Tibial nerve (tissue), 4 donors: Measurements from ENCODE around the gene ATAD3B. TPM values are rescaled to one million over a fixed set of nuclear protein-coding genes. Genes with fewer than 3 reads are reported as not detected.
"Not testable (repeated sequence)": the region's sequence is repeated elsewhere in the genome, so short reads cannot be mapped to it uniquely, and the experiment has no call there.

ENCODE experiments used
- DNase-seq, 2 donors: peaks; one replicate each; pipeline ENCODE4 v3.0.0-alpha.2; 2019; ENCODE audit warnings: low spot score in 2 of 2
- H3K27ac ChIP-seq, 4 donors: fragments of 200-600 bp; sonication (generic) in 3 of 4; one replicate each; pipeline ENCODE4 v1.5.1; 2017 to 2019; ENCODE audit warnings: mild to moderate bottlenecking in 1 of 4
- H3K27me3 ChIP-seq, 2 donors: fragments of 200-600 bp; sonication (generic) in 1 of 2; one replicate each; pipeline versions ENCODE4 v1.5.1 to v1.6.0; 2017 to 2019
- H3K36me3 ChIP-seq, 3 donors: fragments of 200-600 bp; sonication (generic); one replicate each; pipeline ENCODE4 v1.5.1; 2018 to 2019
- H3K4me1 ChIP-seq, 4 donors: fragments of 200-600 bp; sonication (generic) in 3 of 4; one replicate each; pipeline ENCODE4 v1.5.1; 2017 to 2019
- H3K4me3 ChIP-seq, 4 donors: fragments of 200-600 bp; sonication (generic) in 3 of 4; one replicate each; pipeline ENCODE4 v1.5.1; 2017 to 2019; ENCODE audit warnings: mild to moderate bottlenecking in 1 of 4, moderate library complexity in 1 of 4
- H3K9me3 ChIP-seq, 4 donors: fragments of 200-600 bp; sonication (generic) in 3 of 4; one replicate each; pipeline ENCODE4 v1.5.1; 2017 to 2019
- EP300 ChIP-seq, 2 donors: sonication (generic); formaldehyde crosslinking; IDR thresholded peaks; one replicate each; pipeline ENCODE4 v1.6.1; 2017; ENCODE audit warnings: antibody characterized with exemption in 2 of 2, mild to moderate bottlenecking in 1 of 2
- POLR2A ChIP-seq, 2 donors: fragments of 450-650 bp; IDR thresholded peaks; one replicate each; pipeline ENCODE4 v1.6.1; 2017; ENCODE audit warnings: antibody characterized with exemption in 2 of 2, mild to moderate bottlenecking in 2 of 2, moderate library complexity in 2 of 2
- WGBS, 2 donors: methylation state at CpG; one replicate each; pipeline ENCODE4 v1.1.5; 2018; 5-methylcytosine and 5-hydroxymethylcytosine counted together
- total RNA-seq, 4 donors: library from RNA; depleted of rRNA; stranded (reverse); fragments of >200 nt; gene quantifications; one replicate each; pipeline ENCODE4 v1.1.0, GENCODE V29; 2016
- TF ChIP-seq, protein P1 (sequence below), 5 experiments: fragments of 200-600 bp in 3 of 5; fragments of 450-650 bp in 2 of 5; sonication (generic) in 3 of 5; IDR thresholded peaks; one replicate each; pipeline ENCODE4 v1.5.1; 2016 to 2019; ENCODE audit warnings: antibody characterized with exemption in 5 of 5, mild to moderate bottlenecking in 3 of 5, moderate library complexity in 2 of 5

ATAD3B gene
- total RNA-seq, 4 donors from 2014 or later = 18.4 to 48.9 (median 22.5) TPM

DNA sequence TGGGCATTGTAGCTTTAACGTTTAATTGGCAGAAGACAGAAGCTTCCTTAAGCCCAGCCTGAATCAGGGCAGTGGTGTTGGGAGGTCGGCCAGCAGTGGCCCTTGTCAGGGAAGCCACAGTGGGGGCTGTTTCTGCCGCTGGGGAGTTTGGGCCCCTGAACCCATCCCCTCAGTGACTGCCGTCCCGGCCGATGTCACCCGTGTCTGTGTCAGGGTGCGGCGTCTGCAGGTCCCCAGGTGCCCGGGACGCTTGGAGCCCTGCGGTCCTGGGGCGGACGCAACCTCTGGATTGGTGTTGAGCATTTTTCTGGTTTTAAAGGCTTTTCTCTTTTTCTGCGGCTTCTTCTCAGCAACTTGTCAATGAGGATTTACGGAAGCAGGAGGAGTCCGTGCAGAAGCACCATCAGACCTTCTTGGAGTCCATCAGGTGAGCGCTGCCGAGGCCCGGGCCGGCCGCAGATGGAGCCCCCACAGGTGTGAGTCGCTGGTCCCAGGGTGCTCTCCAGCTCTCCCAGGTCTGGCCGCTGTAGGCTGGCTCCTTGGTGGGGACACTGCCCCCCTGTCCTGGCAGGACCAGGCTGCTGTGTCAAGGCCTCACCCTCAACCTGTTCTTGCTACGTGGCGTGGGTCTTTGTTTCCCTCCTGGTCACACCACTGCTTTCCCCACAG lies 19.7 kb upstream of the ATAD3B start:
- Histone ChIP-seq H3K4me3 (no peak overlapping the region), H3K9me3 (no peaks in the 10 kb centered on the region), H3K27ac (no peak overlapping the region), H3K36me3 (no peaks in the 10 kb centered on the region), H3K27me3 (no peaks in the 10 kb centered on the region), H3K4me1 (no peaks in the 10 kb centered on the region)
- TF ChIP-seq POLR2A (IDR thresholded peaks at IDR 0.05) (no peak), EP300 (IDR thresholded peaks at IDR 0.05) (no peak)
- TF ChIP-seq, protein P1, sequence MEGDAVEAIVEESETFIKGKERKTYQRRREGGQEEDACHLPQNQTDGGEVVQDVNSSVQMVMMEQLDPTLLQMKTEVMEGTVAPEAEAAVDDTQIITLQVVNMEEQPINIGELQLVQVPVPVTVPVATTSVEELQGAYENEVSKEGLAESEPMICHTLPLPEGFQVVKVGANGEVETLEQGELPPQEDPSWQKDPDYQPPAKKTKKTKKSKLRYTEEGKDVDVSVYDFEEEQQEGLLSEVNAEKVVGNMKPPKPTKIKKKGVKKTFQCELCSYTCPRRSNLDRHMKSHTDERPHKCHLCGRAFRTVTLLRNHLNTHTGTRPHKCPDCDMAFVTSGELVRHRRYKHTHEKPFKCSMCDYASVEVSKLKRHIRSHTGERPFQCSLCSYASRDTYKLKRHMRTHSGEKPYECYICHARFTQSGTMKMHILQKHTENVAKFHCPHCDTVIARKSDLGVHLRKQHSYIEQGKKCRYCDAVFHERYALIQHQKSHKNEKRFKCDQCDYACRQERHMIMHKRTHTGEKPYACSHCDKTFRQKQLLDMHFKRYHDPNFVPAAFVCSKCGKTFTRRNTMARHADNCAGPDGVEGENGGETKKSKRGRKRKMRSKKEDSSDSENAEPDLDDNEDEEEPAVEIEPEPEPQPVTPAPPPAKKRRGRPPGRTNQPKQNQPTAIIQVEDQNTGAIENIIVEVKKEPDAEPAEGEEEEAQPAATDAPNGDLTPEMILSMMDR (IDR thresholded peaks at IDR 0.05) = no peak
- WGBS, 2 donors = 90% methylated on average over 26 of the region's 26 CpGs
- no peak for DNase-seq

DNA sequence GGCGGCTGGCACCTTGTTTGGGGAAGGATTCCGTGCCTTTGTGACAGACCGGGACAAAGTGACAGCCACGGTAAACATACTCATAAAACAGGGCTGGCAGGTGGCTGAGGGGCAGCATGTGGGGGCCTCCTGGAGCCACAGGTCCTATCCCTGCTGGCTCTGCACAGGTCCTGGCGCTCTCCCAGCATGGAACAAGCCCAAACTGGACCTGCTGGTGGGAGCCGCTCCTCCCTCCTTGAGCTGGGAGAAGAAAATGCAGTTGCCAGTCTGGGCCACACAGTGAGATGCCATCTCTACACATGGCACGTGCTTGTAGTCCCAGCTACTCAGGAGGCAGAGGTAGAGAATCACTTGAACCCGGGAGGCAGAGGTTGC lies 19.2 kb upstream of the ATAD3B start:
- not testable (repeated sequence) for H3K4me3 ChIP-seq, H3K36me3 ChIP-seq, H3K4me1 ChIP-seq, H3K27me3 ChIP-seq, H3K27ac ChIP-seq, DNase-seq, H3K9me3 ChIP-seq
- 74 to 93% methylated on average over 2 to 8 of the region's 8 CpGs for WGBS, 2 donors

DNA sequence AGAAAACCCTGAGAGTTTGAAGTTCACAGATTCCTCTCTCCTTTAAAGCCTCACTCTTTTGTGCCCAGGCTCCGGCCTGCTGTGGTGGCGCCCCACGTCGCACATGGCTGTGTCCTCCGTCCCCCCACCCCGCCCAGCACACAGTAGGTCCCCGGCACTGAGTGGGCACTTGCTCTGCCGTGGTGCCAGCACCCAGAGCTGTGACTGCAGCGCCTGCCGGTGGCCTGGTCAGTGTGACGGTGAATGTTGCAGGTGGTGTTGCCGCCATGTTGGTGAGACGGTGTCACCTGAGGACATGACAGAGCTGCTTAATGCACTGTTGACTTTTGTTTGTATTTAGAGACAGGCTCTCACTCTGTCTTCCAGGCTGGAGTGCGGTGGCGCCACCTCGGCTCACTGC lies 18.7 kb upstream of the ATAD3B start:
- WGBS, 2 donors = 90 to 91% methylated on average over 8 to 16 of the region's 16 CpGs
- TF ChIP-seq, protein P1 (IDR thresholded peaks at IDR 0.05) = no peak
- TF ChIP-seq POLR2A (IDR thresholded peaks at IDR 0.05) (no peak), EP300 (IDR thresholded peaks at IDR 0.05) (no peak)
- no peak overlapping the region for H3K27ac ChIP-seq
- H3K9me3 ChIP-seq = no peaks in the 10 kb centered on the region
- no peak for DNase-seq
- no peaks in the 10 kb centered on the region for H3K36me3 ChIP-seq
- no peaks in the 10 kb centered on the region for H3K4me1 ChIP-seq
- H3K4me3 ChIP-seq = no peak overlapping the region
- no peaks in the 10 kb centered on the region for H3K27me3 ChIP-seq

DNA sequence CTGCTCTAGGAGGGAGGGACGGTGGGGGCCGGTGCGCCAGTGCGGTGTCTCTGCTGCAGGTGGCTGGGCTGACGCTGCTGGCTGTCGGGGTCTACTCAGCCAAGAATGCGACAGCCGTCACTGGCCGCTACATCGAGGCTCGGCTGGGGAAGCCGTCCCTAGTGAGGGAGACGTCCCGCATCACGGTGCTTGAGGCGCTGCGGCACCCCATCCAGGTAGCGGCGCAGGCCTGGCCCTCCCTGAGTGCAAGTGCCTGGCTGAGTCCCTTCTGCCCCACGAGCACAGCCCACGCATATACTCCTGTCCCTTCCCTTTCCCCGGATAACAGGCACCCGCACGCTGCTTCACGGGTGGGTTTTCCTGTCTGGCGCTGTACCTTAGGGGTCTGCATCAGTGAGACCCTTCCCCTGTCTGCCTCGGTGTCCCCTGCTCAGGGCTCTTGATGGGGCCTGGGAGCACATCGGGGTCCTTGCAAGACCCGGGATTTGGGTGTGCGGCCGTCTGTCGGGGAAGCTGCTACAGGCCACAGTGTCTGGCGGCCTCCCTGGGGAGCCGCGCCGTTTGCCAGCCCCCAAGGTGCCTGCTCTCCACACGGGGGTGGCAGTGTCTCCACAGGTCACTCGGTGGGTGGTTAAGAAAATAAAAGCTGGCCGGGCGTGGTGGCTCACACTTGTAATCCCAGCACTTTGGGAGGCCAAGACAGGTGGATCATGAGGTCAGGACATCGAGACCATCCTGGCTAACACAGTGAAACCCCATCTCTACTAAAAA lies 17.1 kb upstream of the ATAD3B start:
- H3K36me3 ChIP-seq, H3K27me3 ChIP-seq, DNase-seq, H3K27ac ChIP-seq, H3K9me3 ChIP-seq, H3K4me1 ChIP-seq, H3K4me3 ChIP-seq: not testable (repeated sequence)
- 78 to 83% methylated on average over 11 to 34 of the region's 41 CpGs for WGBS, 2 donors

DNA sequence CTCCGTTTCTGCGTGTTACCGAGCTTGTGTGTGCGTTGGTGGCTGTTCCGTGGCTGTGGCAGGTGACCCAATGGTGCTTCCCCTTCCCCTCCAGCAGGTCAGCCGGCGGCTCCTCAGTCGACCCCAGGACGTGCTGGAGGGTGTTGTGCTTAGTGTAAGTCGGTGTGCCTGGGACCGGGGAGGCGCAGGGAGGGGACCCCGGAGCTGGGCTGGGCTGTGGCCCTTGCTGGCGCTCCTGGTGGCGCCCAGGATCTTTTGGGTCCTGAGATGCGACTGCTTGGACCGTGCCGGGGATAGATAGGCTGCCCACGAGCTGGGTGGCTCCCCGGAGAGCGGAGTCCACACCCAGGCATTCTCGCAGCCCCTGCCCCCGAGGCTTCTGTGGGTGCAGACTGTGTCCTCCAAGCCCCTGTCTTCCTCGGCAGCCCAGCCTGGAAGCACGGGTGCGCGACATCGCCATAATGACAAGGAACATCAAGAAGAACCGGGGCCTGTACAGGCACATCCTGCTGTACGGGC lies 16.1 kb upstream of the ATAD3B start:
- H3K27me3 ChIP-seq = no peaks in the 10 kb centered on the region
- no peaks in the 10 kb centered on the region for H3K4me1 ChIP-seq
- DNase-seq = no peak
- H3K36me3 ChIP-seq = no peaks in the 10 kb centered on the region
- WGBS, 2 donors = 88 to 94% methylated on average over 16 to 18 of the region's 30 CpGs
- TF ChIP-seq EP300 (IDR thresholded peaks at IDR 0.05) = no peak
- TF ChIP-seq POLR2A (IDR thresholded peaks at IDR 0.05) = no peak
- TF ChIP-seq, protein P1 (IDR thresholded peaks at IDR 0.05) = no peak
- no peak overlapping the region for H3K27ac ChIP-seq
- H3K9me3 ChIP-seq = no peaks in the 10 kb centered on the region
- H3K4me3 ChIP-seq = no peak overlapping the region

DNA sequence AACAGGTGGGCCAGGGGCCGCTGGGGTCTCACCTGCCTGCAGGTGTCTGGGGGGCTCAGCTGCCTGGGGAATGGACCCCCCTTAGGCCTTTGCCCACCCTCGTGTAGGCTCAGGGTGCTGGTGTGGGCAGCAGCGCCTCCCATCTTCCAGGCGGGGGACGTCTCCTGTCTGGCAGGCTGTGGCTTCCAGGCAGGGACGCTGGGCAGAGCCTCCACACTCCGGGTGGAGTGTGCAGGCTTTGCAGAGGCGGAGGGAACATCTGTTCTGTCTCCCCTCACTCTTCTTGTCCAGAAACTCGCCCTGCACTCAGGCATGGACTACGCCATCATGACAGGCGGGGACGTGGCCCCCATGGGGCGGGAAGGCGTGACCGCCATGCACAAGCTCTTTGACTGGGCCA lies 15.6 kb upstream of the ATAD3B start:
- not testable (repeated sequence) for DNase-seq, H3K9me3 ChIP-seq, H3K4me3 ChIP-seq, H3K27ac ChIP-seq, H3K4me1 ChIP-seq, H3K27me3 ChIP-seq, H3K36me3 ChIP-seq
- 100% methylated on average over 1 of the region's 15 CpGs; no CpG with 5 or more reads in 1 of the 2 donors for WGBS, 2 donors

DNA sequence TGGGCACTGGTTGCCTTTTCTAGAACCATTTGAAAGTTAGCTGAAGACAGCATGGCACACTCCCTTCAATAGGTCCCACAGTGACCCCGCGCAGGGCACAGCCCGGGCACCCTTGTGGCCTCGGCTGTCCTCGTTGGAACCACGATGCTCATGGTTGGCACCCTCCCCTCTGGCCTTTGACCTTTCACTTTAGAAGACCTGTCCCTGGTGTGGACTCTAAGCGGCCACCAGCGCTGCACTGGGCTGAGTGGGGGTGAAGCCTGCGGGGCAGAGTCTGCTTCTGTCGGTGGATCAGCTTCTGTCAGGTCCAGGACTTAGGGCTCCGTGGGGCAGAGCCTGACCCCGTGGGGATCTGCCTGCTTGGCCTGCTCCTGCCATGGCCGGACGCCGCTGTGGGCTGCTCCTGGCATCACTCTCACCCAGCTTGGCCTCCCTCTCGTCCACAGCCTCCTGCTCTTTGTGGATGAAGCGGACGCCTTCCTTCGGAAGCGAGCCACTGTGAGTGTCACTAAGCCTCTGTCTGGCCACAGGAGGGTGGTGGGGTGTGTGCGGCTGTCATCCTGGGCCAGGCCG lies 14.8 kb upstream of the ATAD3B start:
- not testable (repeated sequence) for H3K27me3 ChIP-seq, H3K36me3 ChIP-seq, H3K4me1 ChIP-seq, H3K9me3 ChIP-seq, H3K27ac ChIP-seq, DNase-seq, H3K4me3 ChIP-seq
- WGBS, 2 donors = 79 to 88% methylated on average over 14 to 15 of the region's 22 CpGs

DNA sequence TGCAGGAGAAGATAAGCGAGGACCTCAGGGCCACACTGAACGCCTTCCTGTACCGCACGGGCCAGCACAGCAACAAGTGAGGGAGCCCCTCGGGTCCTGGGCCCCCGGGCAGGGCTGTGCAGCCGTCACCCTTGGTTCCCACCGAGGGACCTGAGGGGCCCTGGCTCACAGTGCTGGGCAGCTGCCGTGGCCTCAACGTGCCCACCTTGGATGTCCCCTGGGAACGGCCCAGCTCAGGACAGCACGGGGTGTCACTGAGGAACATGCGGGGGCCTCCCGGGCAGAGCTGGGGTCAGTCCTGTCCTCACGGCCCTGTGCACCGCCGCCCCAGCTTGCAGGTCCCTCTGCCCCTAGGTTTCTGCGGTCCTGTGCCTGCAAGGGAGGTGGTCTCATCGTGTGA lies 12.4 kb upstream of the ATAD3B start:
- H3K27me3 ChIP-seq, H3K4me3 ChIP-seq, H3K9me3 ChIP-seq, H3K4me1 ChIP-seq, DNase-seq, H3K27ac ChIP-seq: not testable (repeated sequence)
- H3K36me3 ChIP-seq = peaks cover 0 to 12% (median 0%) of the 10 kb centered on the region in 3 donors
- WGBS, 2 donors = 100% methylated on average over 1 of the region's 19 CpGs

DNA sequence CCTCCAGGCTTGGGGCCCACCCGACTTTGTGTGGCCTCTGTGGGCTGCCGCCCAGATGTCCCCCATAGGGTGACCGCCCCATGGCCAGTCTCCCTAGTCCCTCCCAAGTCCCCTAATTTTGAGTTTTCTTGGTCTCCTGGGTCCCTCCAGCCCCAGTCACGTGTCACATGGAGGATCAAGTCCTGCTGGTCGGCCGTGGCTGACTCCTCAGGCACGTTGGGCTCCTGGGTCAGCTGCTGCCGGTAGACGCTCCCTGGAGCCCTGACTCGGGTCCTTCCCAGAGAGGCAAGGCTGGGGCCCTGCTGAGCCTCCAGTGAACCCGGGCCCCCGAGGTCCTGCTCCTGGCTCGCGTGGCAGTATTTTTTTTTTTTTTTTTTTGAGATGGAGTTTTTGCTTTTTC lies 11.9 kb upstream of the ATAD3B start:
- H3K4me3 ChIP-seq, DNase-seq, H3K9me3 ChIP-seq, H3K27ac ChIP-seq, H3K27me3 ChIP-seq, H3K4me1 ChIP-seq: not testable (repeated sequence)
- WGBS, 2 donors = 84 to 90% methylated on average over 11 to 14 of the region's 14 CpGs
- H3K36me3 ChIP-seq = peaks cover 0 to 12% (median 0%) of the 10 kb centered on the region in 3 donors
